Hematopoietic multipotent progenitor cell treated with erythropoietin and hydrocortisone succinate and interleukin-3 and kit ligand, for 6 days (in vitro differentiated cells): ENCODE results near the gene CFAP97D1.

Experiments
- DNase-seq: peaks from one replicate; pipeline ENCODE4 v3.0.0-alpha.2; 2015

The CFAP97D1 gene

GRCh38 chr17:43800736-43801135, 20.5 kb downstream of the CFAP97D1 start:
- DNase-seq = no peak

- no peak for DNase-seq
Measured at GRCh38 chr17:43801844-43802243, 21.6 kb downstream of the CFAP97D1 start.

- DNase-seq = no peak
Measured at GRCh38 chr17:43803758-43804157, 23.5 kb downstream of the CFAP97D1 start.

DNA sequence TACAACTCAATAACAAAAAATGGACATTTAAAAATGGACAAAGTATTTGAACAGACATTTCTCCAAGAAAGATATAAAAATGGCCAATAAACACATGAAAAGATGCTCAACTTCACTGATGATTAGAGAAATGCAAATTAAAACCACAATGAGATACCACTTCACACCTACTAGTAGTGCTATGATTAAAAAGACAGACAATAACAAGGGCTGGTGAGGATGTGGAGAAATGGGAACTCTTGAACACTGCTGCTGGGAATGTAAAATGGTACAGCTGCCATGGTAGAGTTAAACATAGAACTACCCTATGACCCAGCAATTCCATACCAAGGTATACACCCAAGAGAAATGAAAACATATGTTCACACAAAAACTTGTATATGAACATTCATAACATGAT, 24.9 kb downstream of the CFAP97D1 start:
- no peak for DNase-seq

- no peak for DNase-seq
Measured at GRCh38 chr17:43808076-43808475, 27.8 kb downstream of the CFAP97D1 start.

GRCh38 chr17:43809121-43809520, 28.9 kb downstream of the CFAP97D1 start:
- no peak for DNase-seq

- no peak for DNase-seq
Measured at GRCh38 chr17:43810226-43810715, 30.0 kb downstream of the CFAP97D1 start.

DNA sequence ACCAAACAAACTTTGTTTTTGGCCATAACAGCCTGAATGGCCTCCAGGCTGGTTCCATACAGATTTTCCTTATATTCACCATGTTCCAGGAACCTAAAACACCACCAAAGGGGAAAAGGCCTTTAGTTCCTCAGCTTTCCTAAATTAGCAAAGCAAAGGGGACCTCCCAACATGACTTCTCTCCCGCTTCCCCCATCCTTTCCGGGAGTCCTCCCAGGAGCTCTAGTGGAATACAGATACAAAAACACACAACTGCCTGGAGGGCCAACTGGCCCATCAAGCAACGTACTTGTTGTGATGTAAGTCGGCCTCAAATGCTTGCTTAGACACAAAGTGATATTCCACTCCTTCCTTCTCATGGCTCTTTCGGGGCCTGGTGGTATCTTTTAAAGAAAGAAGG, 30.6 kb downstream of the CFAP97D1 start:
- DNase-seq = no peak

DNA sequence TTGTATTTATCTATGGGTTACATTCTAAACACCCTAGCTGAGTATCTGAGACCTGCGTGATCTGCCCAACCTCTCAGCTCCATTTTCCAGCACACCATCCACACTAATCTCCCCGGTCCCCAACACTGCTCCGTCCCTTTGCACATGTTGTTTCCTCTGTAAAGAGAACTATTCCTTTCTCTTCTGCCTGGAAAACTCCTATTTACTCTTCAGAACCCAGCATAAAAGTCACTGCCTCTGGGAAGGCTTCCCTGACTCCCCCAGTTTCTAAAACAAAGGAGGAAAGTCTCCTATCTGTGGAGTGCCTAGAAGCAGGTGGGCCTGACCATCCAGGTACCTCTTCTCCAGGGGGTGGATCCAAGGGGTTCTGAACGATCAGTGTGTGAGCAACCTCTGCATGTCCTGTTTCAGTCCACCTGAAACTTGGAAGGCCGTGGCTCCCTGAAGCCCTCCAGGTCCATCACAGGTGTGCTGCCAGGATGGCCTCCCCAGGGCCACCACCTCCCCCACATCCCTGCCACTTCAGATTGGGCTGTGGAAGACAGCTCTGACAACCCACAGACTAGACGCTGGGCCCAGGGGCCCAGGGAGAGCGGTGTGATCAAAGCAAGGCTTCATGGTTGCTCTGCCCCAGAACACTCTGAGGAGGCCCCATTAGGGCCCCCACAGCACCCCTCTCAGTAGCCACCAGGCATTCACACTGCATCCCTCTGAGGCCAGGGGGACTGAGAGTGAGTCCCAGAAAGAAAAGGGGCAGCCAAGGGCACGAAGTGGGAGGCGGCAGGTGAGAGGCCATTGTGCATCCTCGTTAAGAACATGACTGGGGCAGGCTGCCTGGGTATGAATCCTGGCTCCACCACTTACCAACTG, 32.4 kb downstream of the CFAP97D1 start:
- DNase-seq = no peak

GRCh38 chr17:43813386-43813785, 33.2 kb downstream of the CFAP97D1 start:
- DNase-seq = no peak

- DNase-seq = no peak
Measured at GRCh38 chr17:43814026-43814425, 33.8 kb downstream of the CFAP97D1 start.

GRCh38 chr17:43814714-43815113, 34.5 kb downstream of the CFAP97D1 start:
- DNase-seq = no peak

DNA sequence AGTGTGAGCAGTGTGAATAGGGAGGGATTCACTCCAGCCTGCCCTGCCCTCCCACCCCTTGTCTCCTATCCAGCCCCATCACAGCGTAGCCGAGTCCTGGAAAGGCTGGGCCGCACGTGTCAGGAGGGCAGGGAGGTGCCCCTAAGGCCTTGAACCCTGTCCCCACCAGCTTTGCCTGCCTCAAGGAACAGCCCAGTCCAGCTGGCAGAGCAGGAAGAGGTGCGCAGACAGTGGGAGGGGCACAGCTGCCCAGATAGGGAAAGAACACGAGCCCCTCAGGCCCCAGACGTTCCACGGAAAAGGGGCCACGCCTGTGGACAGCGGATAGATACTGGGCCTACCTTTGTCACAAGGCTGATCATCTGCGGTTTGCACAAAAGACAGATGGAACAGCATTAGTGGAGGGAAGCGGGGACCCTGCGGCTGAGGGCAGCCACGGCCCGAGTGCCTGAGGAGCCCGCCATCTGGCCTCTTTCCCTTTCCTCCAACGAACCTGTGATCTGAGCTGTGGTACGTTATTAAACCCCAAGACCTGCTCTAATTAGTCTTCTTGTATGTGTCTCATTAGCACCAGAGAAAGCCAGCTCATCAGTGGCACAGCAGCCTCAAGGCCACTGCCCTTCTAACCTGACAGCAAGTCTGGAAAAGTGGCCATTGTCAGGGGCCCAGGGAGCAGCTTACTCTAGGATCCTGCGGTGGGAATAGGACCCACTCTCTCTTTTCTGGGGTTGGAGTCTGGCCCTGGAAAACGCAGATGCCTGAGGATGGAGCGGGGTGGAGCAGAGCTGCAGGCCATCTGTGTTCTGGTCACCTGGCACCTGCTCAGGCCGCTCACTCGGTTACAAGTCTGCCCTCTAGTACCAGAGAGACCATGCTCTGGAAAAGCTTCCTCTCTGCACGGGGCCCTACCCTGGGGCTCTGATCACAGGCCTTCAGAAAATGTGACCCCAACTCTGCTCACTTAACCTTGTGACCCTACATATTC, 36.4 kb downstream of the CFAP97D1 start:
- DNase-seq = no peak

DNA sequence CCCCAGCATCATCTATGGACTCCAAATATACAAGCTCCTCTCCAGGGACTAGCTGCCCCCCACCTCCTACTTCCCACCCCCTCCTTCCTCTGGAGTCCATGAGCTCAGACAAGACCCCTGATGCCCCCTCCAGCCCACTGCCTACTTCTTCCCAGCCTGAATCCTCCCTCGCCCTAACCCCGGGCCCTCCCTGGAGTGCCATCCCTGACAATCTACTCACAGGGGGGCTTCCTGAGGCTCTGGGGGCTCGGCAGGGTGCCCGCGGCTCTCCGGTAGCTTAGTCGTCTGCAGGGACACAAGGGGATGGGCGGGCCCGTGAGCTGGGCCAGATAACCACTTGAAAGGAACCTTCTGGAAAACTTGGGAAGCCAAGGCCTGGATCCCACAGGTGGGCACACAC, 37.6 kb downstream of the CFAP97D1 start:
- DNase-seq = no peak

DNA sequence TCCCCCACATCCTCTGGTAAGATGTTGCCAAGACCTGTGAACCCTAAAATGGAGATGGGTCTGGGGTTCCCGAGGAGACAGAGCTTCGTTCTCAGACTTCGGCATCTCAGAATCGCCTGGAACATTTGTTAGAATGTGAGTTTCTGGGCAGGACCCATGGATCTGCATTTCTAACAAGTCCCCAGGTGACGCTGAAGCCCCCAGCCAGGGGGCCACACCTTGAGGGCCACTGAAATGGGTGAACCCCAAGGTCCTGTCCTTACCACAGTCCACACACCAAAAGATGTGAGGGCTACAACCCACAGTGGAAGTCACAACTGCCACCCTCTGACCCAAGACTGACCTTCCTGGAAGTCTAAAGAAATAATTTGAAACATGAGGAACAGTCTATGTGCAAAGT, 38.7 kb downstream of the CFAP97D1 start:
- no peak for DNase-seq

GRCh38 chr17:43820759-43821158, 40.5 kb downstream of the CFAP97D1 start:
- no peak for DNase-seq

DNA sequence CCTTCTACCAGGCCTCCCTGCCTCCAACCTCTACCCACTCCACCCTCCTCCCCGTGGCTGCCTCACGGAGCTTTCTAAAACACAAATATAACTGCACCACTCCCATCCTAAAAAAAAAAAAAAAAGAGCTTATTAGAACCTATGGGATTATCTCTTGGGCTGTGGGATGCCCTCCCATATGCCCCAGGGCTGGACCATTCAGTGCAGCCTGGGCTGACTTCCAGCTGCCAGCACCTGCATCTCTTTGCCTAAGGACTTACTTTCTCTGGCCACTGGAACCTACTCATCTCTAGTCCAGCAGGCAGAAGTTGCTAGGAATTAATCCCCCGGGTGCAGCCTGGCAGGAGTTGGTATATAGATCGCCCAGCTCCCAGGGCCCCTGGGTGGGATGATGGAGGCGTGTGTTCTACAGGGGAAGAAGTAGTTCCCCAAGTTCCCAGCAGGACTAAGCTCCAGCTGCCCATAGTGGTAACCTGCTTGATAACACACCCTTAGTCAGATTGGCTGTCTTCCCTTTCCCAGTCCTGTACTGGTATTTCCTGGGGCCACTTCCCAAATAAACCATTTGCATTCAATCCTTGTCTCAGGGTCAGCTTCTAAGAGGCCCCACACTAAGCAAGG, 42.4 kb downstream of the CFAP97D1 start:
- no peak for DNase-seq

- DNase-seq = no peak
Measured at GRCh38 chr17:43823350-43824084, 43.3 kb downstream of the CFAP97D1 start.

DNA sequence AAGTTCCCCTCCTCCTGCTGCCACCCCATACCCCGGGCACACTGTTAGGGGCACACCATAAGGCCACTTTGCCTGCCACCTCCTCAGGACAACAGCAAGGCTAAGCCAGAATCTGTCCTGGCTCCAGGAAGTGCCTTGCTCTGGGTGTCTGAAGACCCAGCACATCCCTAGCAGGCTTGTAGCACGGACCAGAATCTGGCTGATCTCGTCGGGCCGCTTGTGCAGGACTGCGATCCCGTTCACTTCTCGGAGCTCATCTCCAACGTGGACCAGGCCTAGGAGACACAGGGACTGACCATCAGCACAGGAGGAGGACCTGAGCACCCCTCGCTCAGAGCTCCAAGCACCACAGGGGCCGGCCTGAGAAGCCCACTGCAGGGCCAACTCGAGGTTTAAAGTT, 45.3 kb downstream of the CFAP97D1 start:
- DNase-seq = no peak

DNA sequence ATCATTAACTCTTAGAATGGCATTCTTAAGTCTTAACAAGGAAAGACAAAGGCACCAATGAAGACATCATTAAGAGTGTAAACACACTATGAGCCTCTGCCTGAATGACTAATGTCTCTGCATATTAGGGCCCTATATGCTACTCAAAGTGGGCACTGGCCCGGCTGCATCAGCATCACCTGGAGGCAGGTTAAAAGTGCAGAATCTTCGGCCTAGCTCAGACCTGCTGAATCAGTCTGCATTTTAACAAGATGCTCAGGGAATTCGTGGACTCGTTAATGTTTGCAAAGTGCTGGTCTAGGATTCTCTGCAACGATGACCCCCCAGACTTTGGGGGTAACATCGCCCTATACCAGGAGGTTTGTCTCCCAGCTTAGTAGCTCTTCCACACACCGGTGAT, 46.0 kb downstream of the CFAP97D1 start:
- DNase-seq = no peak

GRCh38 chr17:43827596-43827995, 47.4 kb downstream of the CFAP97D1 start:
- no peak for DNase-seq

- DNase-seq = no peak
Measured at GRCh38 chr17:43829738-43830137, 49.5 kb downstream of the CFAP97D1 start.
